Skeletal muscle tissue (tissue), 4 donors: ENCODE results near the gene CDK11B. TPM values are rescaled to one million over a fixed set of nuclear protein-coding genes. Genes with fewer than 3 reads are reported as not detected.

ENCODE experiments used
- H3K27ac ChIP-seq: one replicate; pipeline ENCODE4 v1.7.0; 2013; ENCODE audit warnings: mild to moderate bottlenecking, low read depth, low read length, inconsistent platforms
- H3K27me3 ChIP-seq, 3 donors: one replicate each; pipeline ENCODE4 v1.7.0; 2013; ENCODE audit warnings: low read length in 3 of 3; ENCODE audit not compliant: control insufficient read depth in 3 of 3, insufficient read depth in 3 of 3
- H3K36me3 ChIP-seq, 3 donors: one replicate each; pipeline ENCODE4 v1.7.0; 2013; ENCODE audit warnings: low read length in 3 of 3; ENCODE audit not compliant: control insufficient read depth in 3 of 3, insufficient read depth in 3 of 3
- H3K4me1 ChIP-seq, 3 donors: one replicate each; pipeline ENCODE4 v1.7.0; 2013; ENCODE audit warnings: low read length in 3 of 3, mild to moderate bottlenecking in 3 of 3; ENCODE audit not compliant: control insufficient read depth in 3 of 3, insufficient read depth in 3 of 3
- H3K4me3 ChIP-seq, 3 donors: one replicate each; pipeline ENCODE4 v1.7.0; 2013; ENCODE audit warnings: low read length in 3 of 3
- H3K9ac ChIP-seq, 3 donors: one replicate each; pipeline ENCODE4 v1.7.0; 2013; ENCODE audit warnings: low read length in 3 of 3, mild to moderate bottlenecking in 3 of 3, moderate library complexity in 2 of 3, low read depth in 1 of 3
- H3K9me3 ChIP-seq, 3 donors: one replicate each; pipeline ENCODE4 v1.7.0; 2013; ENCODE audit warnings: low read length in 3 of 3; ENCODE audit not compliant: control insufficient read depth in 3 of 3
- total RNA-seq: library from RNA; depleted of rRNA; stranded (reverse); fragments of >200 nt; gene quantifications from one replicate; pipeline ENCODE4 v1.2.3, GENCODE V29; 2014
- donor health status: Osteomylitis.

The CDK11B gene
- total RNA-seq, 1 donor from 2014 or later: 8.4 TPM

DNA sequence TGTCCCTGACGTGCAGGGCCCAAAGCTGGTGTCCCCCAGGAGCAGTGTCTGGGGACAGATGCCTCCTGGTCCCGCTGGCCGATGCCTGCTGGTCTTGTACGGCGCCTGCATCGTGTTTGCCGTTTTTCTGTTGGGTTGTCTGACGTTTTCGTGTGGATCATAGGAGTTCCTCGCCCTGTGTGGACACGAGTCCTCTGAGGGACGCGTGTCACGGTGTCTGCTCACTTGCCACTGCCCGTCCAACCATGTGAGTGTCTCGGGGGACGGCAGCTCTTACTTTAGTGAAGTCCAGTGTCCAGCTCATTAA lies 36.1 kb downstream of the CDK11B start:
- Histone ChIP-seq H3K27me3 (no peaks in the 10 kb centered on the region), H3K9ac (peak overlapping the region in 2 of 3 donors; percentile 65 to 85), H3K36me3 (peaks cover 20 to 32% (median 27%) of the 10 kb centered on the region in 3 donors), H3K4me1 (peaks cover 46 to 65% (median 64%) of the 10 kb centered on the region in 3 donors), H3K4me3 (peak overlapping the region in 2 of 3 donors; percentile 25 to 61), H3K27ac (peak overlapping the region; percentile 90), H3K9me3 (no peaks in the 10 kb centered on the region)

DNA sequence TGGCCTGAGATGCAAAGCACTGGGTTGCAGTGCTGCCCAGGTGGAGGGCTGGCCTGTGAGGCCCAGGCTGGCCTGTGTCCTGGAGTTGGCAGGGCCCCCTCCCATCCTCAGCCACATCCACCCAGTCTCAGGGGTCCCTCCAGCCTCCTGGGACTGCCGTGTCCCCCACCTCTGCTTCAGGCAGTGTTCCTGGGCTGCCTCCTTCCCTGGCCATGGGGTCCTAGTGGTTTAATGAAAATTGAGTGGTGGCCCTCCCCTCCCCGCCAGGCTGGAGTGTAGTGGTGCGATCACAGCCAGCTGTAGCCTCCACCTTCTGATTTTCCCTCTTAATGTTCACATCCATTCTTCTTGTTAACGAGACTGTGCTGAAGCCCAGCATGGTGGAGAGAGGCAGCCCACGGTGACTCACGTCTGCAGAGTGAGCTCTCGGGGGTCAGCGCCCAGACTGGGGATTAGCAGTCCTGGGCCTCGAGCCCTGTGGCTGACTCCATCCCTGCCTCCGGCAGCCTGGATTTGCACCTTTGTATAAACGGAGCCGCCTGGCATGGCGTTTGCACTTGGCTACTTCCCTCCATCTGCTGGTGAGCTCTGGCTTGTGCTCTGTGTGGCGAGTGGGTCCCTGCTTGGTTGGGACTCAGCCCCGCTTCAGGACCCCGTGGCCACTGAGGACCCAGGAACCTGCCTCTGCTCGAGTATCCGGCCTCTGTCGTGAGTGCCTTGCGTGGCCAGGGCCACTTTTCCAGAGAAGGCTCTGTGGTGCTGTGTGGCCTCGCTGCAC lies 36.6 kb downstream of the CDK11B start:
- peaks cover 51 to 71% (median 69%) of the 10 kb centered on the region in 3 donors for H3K4me1 ChIP-seq

DNA sequence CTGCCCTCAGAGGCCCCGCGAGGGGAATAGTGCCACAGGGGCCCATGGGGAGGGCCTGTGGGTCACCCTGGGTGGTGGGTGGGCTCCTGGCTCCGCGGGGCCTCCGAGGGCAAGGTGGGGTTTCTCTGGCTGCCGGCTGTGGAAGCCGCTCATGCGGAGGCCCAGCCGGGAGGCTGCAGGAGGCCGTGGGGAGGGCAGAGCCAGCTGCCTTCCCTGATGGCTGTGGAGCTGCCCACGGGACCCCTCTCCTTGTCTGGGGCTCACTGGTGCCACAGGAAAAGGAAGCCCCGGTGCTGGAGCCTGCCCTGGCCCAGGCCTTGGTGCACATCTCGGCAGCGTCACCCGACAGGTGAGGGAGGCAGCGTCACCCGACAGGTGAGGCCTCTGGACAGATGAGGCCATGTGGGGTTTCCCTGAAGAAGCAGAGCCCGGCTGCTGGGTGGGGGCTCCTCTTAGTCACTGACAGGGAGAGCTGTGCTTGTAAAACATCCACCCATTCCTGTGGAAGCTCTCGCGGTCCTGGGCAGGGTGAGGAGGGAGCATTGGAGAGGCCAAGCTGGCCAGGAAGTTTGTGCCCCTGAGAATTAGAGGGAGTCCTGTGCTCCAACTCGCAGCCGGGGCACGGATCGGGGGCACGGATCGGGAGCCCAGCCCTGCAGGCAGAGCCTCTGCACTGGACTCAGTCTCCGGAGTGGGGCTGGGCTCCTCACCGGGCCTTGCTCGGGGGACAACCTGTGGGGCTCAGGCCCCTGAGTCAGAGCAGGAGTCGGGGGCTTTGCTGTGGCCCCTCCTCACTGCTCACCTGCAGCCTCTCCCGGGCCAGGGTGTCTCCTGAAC lies 37.4 kb downstream of the CDK11B start:
- Histone ChIP-seq H3K4me1 (peaks cover 59 to 79% (median 77%) of the 10 kb centered on the region in 3 donors), H3K36me3 (peaks cover 20 to 30% (median 28%) of the 10 kb centered on the region in 3 donors), H3K4me3 (peak overlapping the region in 1 of 3 donors; percentile 56), H3K27ac (peak overlapping the region; percentile 90), H3K9ac (peak overlapping the region; percentile 50 to 85 (median 65)), H3K9me3 (no peaks in the 10 kb centered on the region), H3K27me3 (no peaks in the 10 kb centered on the region)

More for the DNA sequence above, 36.6 kb downstream of the CDK11B start:
- Histone ChIP-seq H3K27me3 (no peaks in the 10 kb centered on the region), H3K36me3 (peaks cover 24 to 33% (median 26%) of the 10 kb centered on the region in 3 donors), H3K27ac (peak overlapping the region; percentile 90), H3K9me3 (no peaks in the 10 kb centered on the region), H3K9ac (peak overlapping the region; percentile 45 to 85 (median 65)), H3K4me3 (peak overlapping the region in 2 of 3 donors; percentile 25 to 61)

DNA sequence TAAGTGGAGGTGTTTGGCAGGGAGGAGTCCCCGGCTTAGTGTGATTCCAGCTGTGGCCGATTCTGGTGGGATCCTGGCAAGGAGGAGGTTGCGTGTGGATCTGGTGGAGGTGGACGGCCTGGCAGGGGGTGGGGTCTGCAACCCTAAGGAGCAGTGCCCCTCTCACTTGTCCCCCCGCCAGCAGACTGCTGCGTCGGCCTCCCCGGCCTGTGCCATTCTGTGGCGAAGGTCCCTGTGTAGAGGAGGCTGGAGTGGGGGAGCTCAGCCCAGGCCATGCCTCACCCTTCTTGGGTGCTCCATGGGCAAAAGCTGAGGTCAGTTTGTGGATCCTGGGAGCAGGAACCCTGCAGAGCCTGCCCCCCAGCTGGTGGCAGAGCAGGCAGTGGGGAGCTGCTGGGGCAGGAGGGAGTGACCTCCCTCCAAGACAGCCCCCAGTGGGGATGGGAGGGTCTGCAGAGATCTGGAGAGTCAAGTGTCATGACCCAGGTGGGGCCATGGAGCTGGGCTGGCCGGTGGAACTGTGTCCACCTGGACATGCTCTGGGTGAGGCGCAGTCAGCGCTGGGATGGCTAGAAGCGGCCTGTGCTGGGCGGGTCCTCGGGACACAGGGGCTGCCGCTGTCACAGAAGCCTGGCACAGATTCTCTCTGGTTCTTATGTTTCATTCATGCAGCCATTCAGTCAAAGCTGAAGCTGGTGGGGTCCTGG lies 38.2 kb downstream of the CDK11B start:
- peaks cover 61 to 81% (median 78%) of the 10 kb centered on the region in 3 donors for H3K4me1 ChIP-seq
- H3K27ac ChIP-seq: peak overlapping the region; percentile 90
- H3K9me3 ChIP-seq: no peaks in the 10 kb centered on the region
- no peaks in the 10 kb centered on the region for H3K27me3 ChIP-seq
- peak overlapping the region; percentile 50 to 85 (median 63) for H3K9ac ChIP-seq
- H3K36me3 ChIP-seq: peaks cover 20 to 28% (median 28%) of the 10 kb centered on the region in 3 donors
- peak overlapping the region; percentile 7 to 60 (median 56) for H3K4me3 ChIP-seq

DNA sequence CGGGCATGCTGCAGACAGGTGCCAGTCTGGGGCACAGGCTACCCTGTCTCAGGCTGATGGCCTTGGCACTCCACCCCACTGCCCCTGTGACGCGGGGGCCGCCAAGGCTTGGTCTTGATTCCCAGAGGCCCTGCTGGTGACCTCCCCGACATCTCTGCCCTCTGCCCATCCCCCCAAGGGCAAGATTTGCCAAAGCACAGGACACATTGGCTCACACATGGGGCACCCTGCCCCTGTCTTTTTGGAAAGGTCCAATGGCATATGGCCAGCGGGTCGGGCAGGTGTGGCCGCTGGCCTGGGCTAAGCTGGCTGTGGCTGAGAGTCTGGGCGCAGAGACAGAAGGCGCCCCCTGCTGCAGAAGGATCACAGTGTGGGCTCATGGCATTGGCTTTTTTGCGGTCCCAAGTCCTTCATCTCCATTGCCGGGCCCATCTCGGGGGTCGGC lies 38.9 kb downstream of the CDK11B start:
- H3K27ac ChIP-seq: peak overlapping the region; percentile 90
- peak overlapping the region; percentile 50 to 85 (median 70) for H3K9ac ChIP-seq
- H3K4me1 ChIP-seq: peaks cover 61 to 82% (median 78%) of the 10 kb centered on the region in 3 donors
- H3K4me3 ChIP-seq: peak overlapping the region in 2 of 3 donors; percentile 56 to 60
- peaks cover 17 to 25% (median 21%) of the 10 kb centered on the region in 3 donors for H3K36me3 ChIP-seq
- H3K9me3 ChIP-seq: no peaks in the 10 kb centered on the region
- no peaks in the 10 kb centered on the region for H3K27me3 ChIP-seq

DNA sequence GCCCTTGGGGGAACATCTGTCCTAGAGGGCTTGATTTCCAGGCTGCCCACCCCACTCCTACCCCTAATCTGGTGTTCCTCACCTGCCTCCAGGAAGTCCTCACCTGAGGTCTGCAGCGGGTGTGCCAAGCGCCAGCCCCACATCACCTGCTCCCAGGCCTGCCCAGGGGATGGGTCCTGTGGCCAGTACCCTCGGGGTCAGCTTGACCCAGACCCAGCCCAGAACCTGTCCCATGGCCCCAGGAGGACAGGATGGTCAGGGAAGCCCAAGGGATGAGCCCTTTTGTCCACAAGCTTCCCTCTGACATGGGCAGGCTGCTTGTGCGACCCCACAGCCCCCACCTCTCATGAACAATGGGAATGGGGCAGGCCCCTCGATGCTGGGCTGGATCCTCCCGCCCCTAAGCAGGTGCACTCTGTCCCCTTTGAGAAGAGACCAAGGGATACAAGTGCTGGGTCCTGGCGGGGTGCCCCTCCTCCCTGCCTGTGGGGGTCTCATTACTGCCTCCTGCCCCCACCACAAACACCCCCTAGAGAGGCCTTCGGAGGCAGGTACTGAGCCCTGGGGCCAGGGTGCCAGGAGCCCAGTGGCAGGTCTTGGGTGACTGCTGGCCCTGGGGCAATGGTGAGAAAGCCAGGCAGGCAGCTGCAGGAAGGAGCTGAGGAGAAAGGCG lies 40.3 kb downstream of the CDK11B start:
- Histone ChIP-seq H3K4me1 (peaks cover 75 to 87% (median 83%) of the 10 kb centered on the region in 3 donors), H3K27ac (peak overlapping the region; percentile 90), H3K36me3 (peaks cover 5 to 21% (median 12%) of the 10 kb centered on the region in 3 donors), H3K4me3 (no peak overlapping the region), H3K9ac (peak overlapping the region in 2 of 3 donors; percentile 43 to 100), H3K27me3 (no peaks in the 10 kb centered on the region), H3K9me3 (no peaks in the 10 kb centered on the region)

DNA sequence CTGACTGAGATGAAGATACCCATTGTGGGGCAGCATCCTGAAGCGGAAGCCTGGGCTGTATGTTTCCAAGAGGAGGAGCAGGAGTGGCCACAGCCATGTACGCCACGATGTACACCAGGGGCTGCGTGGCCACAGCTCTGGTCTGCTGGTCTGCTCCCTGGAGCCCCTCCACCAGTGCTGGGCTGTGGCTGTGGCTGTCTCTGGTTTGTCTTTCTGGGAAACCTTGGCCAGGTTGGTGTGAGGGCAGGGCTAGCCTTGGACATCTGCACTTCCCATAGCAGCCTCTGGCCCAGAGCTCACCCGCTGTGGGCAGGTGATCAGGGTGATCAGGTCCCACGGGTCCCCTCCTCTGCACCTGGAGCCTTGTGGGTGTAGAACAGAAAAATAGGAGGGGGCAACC lies 40.9 kb downstream of the CDK11B start:
- Histone ChIP-seq H3K27me3 (no peaks in the 10 kb centered on the region), H3K9ac (peak overlapping the region in 2 of 3 donors; percentile 43 to 100), H3K27ac (no peak overlapping the region), H3K9me3 (no peaks in the 10 kb centered on the region), H3K36me3 (peaks cover 5 to 21% (median 12%) of the 10 kb centered on the region in 3 donors), H3K4me1 (peaks cover 71 to 83% (median 80%) of the 10 kb centered on the region in 3 donors), H3K4me3 (no peak overlapping the region)

DNA sequence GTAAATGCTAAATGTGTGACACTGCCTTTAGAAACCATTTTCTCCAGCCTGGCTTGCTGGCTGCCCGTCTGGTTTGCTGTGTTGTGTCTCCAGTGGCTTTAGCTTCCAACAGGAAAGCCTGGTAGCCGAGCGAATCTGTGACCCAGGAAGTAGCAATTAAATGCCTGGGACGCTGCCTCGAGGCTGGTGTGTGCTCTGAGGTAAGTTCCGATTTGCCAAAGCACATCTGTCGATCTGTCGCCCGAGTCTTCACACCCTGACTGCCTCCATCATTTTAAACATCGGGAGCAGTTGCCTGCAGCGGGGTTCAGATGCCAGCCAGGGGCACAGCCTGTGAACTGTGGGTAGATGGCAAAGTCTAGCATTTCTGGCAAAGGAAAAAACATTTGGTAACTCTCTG lies 41.3 kb downstream of the CDK11B start:
- Histone ChIP-seq H3K27me3 (no peaks in the 10 kb centered on the region), H3K4me1 (peaks cover 67 to 79% (median 76%) of the 10 kb centered on the region in 3 donors), H3K9me3 (no peaks in the 10 kb centered on the region), H3K4me3 (peak overlapping the region in 2 of 3 donors; percentile 84 to 98), H3K9ac (peak overlapping the region in 1 of 3 donors; percentile 100), H3K36me3 (peaks cover 5 to 21% (median 12%) of the 10 kb centered on the region in 3 donors), H3K27ac (no peak overlapping the region)

DNA sequence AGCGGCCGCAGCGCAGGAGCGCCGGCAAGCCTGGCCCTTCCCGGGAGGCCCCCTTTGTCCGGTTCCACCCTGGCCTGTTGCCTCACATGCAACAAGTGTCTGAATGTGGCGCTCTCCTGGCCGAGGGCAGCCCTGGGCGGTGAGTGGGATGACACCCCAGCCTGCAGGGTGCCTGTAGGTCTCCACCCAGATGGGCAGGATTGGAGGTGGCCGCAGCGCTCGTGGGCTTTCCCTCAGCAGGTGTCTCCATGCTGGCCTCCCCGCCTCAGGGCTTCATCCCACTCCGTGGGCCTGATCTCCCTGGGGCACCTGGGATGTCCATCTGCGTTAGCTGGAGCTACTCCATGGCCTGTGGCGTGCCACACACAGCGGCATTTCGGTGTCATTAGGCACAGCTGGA lies 42.0 kb downstream of the CDK11B start:
- peak overlapping the region; percentile 87 to 100 (median 98) for H3K9ac ChIP-seq
- peaks cover 5 to 21% (median 12%) of the 10 kb centered on the region in 3 donors for H3K36me3 ChIP-seq
- H3K4me1 ChIP-seq: peaks cover 61 to 73% (median 69%) of the 10 kb centered on the region in 3 donors
- H3K4me3 ChIP-seq: peak overlapping the region; percentile 84 to 98 (median 98)
- H3K27ac ChIP-seq: peak overlapping the region; percentile 99
- H3K27me3 ChIP-seq: no peaks in the 10 kb centered on the region
- H3K9me3 ChIP-seq: no peaks in the 10 kb centered on the region
